ENCODE results near the gene BIRC3.

The BIRC3 gene

DNA sequence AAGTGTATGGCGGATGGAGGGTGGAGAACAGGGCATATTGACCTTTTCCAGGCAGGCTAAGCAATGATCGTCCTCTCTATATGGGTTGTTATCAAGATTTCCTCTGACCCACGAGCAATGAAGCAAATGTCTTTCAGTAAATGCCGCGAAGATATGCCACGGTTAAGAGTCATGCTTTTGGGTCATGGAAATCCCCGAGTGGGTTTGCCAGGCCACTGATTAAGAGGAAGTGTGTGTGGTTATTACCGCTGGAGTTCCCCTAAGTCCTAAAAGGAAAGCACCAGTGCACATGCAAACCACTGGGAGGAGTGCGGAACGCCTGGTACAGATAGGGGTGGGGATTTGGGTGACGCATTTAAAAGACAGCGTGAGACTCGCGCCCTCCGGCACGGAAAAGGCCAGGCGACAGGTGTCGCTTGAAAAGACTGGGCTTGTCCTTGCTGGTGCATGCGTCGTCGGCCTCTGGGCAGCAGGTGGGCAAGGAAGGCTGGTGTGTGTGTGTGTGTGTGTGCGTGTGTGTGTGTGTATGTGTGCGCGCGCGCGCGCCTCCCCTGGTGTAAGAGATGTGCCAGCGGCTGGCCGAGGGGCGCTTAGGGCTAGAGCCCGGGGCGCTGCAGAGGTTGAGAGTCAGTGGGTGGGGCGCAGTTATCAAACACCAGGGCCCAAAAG, at the start of gene BIRC3:
Gene BIRC3, plus strand, starts transcription at position 386 of the 669 bp plus-strand sequence. CDS start 7,026 bp downstream, outside the sequence.
- peak; percentile 89 for DNase-seq

GRCh38 chr11:102267609-102268008, 49.7 kb upstream of the BIRC3 start:
- DNase-seq, result no peak

- DNase-seq, result peak; percentile 88
Observed at GRCh38 chr11:102268083-102268984, 49.0 kb upstream of the BIRC3 start.

DNA sequence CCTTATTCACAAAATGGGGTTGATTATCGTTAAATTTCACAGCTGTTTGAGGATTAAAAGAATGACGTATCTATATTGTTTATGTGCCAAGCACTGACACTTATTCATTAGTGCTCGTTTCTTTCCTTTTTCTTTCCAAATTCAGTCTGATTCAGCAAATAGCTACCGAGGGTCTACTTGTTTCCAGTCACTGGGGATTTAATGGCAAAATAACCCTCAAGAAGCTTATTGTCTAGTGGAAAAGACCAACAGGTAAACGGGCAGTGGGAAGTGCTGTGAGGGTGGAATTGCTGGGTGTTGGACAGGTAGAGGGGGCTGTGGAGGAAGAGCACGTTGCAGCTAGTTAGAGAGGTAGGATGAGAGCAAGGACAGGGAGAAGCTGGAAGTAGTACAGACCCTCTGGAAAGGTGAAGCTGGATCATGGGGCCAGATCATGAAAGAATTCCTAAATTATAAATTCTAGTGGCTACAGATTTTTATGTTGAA, 48.3 kb upstream of the BIRC3 start:
- no peak for DNase-seq

- no peak for DNase-seq
Observed at GRCh38 chr11:102269927-102270326, 47.4 kb upstream of the BIRC3 start.

- DNase-seq, result no peak
Observed at GRCh38 chr11:102272047-102272824, 45.0 kb upstream of the BIRC3 start.

- no peak for DNase-seq
Observed at GRCh38 chr11:102274628-102275027, 42.7 kb upstream of the BIRC3 start.

GRCh38 chr11:102276362-102276761, 40.9 kb upstream of the BIRC3 start:
- no peak for DNase-seq

DNA sequence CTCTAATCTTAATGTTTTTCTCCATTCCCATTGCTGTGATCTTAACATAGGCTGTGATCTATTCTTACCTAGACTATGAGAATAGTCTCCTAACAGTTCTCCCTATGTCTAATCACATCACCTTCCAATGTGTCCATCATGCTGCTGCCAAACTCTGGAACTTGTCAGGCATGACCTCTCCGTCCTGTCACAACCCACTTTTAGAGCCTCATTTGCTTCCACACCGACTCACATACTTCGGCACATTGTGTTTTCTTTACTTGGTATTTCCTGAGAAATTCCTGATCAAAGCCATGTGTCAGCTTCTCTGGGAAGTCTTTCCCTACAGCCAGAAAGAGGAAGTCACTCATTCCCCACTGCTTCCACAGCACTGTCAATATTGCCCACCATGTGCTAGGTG, 40.5 kb upstream of the BIRC3 start:
- no peak for DNase-seq

DNA sequence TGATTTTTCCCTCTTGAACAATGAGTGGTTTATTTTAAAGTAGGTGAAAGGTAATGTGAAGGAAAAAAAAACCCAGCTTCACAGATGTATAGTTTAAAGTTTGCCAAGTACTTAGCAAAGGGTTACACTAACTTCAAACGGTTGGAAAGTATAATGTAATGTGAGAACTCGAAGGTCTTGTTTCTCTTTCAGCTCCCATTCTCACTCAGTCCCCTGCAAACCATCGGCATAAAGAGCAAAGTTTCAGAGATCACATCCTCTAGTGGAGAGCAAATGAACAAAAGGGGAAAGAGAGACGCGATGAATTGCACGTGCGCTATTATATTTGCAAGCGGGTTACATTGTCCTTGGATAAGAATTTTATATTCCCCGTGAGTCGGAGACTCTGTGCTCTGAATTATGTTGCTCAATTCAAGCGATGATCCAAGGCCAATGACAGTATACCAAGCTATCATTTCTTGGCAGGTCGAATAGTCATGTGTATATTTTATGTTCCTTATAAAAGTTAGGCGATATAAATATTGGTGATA, 37.6 kb upstream of the BIRC3 start:
- DNase-seq, result no peak

DNA sequence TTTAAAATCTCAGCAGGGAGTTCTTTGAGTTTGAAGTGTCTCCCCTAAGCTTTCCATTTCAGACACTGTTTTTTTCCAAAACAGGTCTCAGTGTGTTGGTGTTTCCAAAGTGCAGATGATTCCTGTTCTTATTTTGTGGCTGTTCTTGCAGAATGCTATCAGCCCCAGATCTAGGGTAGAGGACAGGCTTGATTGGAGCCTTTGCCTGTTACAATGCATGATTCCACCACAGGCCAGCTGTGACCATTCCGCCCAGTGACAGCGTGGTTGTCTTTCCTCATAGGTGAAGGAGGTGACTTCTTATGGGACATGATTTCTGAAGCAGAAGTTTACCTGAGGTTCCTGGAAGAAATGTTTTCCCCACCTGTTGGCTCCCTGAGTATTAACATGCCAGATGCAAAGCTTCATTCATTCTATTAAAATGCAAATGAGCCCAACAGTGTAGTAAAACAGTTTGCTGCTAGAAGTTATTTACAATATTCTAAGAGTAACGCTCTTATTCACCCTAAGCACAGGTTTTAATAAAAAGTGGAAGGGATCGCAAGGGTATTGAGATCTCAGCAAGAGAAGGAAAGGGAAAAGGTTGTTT, 36.9 kb upstream of the BIRC3 start:
- DNase-seq, result no peak

GRCh38 chr11:102283116-102283485, 34.2 kb upstream of the BIRC3 start:
- DNase-seq, result no peak

DNA sequence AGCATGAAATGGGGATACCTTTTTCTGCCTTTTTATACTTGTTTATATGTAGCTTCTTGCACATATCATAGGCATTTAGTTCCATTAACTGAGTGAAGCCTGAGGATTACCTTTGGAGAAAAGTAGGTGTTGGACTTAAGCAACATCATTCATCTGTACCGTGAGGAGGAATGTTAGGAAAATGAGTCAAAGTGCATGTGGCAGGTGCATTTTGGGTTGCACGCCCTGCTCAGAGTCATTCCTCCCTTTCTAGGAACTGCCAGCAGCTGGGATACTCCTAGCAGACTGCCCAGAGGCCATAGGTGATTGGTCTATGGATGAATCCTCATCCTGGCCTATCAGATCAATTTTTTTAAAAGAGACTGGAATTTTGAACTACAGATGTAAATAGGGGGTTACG, 33.3 kb upstream of the BIRC3 start:
- no peak for DNase-seq

DNA sequence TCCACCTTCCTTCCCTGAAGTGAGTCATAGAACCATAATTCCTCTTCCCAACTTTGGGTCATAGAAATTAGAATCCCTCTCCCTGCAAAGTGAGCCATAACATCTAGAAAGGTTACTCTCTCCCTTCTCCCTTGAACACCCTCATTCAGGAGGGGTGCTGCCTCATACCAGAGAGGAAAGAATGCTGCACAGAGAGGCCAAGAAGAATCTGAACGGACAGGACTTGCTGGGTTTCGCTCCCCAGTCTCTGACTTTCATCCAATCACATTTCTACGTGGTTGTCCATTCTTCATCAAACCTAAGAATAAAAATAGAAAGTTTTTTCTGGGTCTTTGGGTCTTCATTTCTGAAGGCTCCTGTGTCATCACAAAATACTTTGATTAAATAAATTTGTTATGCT, 31.0 kb upstream of the BIRC3 start:
- DNase-seq, result no peak

- no peak for DNase-seq
Observed at GRCh38 chr11:102287964-102288724, 29.1 kb upstream of the BIRC3 start.

DNA sequence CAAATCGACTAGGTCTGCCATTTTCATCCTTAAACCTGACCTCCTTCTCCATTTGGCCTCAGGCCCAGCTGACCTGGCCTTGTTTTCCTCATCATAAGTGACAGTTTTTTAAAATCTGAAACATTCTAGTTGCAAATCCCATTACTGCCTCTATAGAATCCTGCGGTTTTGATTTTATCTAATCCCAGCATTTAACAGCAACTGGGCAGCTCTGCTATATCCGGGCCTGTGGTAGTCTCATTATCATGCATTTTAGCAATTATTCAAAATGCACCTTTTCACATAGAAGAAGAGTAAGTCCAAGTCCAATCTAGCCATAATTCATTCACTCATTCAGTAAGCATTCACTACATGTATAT, 28.6 kb upstream of the BIRC3 start:
- no peak for DNase-seq

GRCh38 chr11:102289592-102289991, 27.7 kb upstream of the BIRC3 start:
- DNase-seq, result no peak

DNA sequence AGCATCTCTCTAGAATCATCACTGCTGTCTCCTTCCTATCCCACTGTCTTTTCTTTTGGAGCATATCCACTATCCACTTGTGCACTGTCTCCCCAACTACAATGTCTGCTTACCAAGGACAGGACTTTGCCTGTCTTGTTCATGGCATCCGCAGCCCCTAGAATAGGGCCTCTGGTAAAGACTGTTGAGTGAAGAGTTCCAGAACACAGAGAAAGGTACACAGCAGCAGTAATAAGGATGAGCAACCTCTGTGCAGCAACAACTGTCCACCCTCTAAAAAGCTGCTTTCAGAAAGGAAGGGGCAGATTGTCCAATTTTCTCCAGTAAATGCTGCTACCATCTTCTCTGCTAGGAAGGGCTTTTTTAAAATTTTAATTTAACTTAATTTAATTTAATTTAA, 25.5 kb upstream of the BIRC3 start:
- no peak for DNase-seq

DNA sequence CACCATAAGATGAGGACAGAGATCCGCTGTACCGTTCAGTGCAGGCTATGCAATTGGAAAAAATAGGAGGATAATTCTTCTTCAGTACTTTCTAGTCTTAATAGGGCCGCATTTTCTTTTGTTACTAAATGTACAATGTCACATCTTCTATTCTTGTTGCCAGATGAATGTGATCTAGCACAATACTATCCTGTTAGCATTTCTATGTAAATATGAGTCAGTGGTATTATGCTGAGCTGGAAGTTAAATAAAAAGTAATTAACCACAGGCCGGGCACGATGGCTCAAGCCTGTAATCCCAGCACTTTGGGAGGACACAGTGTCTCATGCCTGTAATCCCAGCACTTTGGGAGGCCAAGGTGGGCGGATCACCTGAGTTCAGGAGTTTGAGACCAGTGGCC, 24.4 kb upstream of the BIRC3 start:
- no peak for DNase-seq

DNA sequence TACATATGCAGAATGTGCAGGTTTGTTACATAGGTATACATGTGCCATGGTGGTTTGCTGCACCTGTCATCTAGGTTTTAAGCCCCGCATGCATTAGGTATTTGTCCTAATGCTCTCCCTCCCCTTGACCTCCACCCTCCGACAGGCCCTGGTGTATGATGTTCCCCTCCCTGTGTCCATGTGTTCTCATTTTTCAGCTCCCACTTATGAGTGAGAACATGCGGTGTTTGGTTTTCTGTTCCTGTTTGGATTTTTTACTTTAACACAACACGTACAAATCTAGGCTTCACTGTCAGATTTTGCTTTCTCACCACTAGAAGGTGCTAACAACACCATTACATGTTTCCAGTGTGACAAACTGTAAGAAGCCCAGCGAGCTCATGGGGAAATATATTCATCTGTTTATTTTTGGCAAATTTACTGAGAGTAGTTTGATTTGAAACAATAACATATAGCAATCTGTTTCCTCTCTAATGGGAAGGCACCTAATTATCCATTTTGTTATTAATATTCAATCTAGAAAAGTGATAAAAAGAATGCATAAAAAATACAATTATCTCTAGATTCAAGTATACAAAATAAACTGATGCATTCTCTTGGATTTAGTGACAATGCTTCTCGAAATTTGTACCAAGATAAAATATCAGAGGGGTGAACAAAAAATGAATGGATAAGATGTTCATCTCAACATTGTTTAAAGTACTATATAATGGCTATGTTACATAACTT, 23.2 kb upstream of the BIRC3 start:
- DNase-seq, result no peak

GRCh38 chr11:102295045-102295444, 22.2 kb upstream of the BIRC3 start:
- no peak for DNase-seq
